NCI-H1105 treated with DMSO at 0.1 percent for 48 hours (cell line): ENCODE data around the gene LRP3.

ENCODE experiments used
- DNase-seq: peaks from one replicate; lab custom pipeline; 2025; lab: John Stamatoyannopoulos, UW

Gene LRP3

DNA sequence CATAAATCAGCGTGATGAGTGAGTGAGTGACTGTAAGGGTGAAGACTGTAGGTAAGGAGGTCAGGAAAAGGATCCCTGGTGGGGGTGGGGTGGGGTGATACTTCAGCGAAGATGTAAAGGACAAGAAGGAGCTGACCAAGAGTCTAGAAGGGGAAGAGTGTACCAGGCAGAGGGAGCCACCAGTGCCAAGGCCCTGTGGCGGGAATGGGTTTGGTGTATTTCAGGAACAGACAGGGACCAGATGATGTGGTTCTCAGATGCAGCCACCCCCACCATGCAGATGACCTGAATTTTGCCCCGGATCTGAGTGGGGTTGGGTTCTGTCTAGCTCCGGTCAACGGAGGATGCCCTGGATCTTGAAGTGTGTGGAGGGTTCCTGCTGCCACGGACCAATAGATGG is 61.7 kb downstream of the LRP3 start:
- no peak for DNase-seq

DNA sequence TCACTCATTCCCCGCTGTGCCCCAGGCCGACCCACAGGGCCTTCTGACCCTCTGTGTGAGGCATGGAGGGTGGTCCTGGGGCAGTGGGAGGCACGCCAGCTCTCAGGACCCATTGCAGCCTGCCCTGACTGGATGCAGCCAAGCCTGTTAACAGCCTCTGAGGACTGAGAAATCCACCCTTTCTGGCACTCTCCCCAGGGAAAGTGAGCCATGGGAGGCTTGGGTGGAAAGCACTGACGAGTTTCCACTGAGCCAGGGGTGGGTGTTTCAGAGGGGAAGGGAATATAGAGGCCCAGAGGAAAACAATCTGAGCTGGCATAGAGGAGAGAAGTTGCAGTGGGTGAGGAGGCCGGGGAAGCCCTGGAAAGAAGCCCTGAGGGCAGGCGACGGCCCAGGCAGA is 62.1 kb downstream of the LRP3 start:
- DNase-seq = no peak

DNA sequence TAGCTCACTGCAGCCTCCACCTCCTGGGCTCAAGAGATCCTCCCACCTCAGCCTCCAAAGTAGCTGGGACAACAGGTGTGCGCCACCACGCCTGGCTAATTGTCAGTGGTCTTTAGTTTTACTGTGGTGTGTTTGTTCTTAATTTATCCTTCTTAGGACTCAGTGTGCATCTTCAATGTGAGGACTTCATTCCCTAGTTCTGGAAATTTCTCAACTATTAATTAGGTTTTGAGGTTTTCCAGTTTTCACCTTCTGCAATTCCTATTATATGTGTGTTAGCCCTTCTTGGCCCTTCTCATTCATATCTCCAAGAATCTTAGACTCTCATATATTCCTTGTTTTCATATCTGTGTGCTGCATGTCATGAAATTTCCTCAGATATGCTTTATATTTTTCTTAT is 63.7 kb downstream of the LRP3 start:
- DNase-seq = no peak
